IMR-90 (cell line): ENCODE results near the gene ARMC9.
"Not testable (repeated sequence)": the region's sequence is repeated elsewhere in the genome, so short reads cannot be mapped to it uniquely, and the experiment has no call there.

Experiments used
- CEBPB ChIP-seq: IDR thresholded peaks from 2 replicates; pipeline ENCODE4 v1.6.1; 2012; ENCODE audit warnings: low read depth, low read length, improper control_type of control experiment
- MAFK ChIP-seq: IDR thresholded peaks from 2 replicates; pipeline ENCODE4 v1.6.1; 2012; ENCODE audit warnings: low read depth, low read length, improper control_type of control experiment
- POLR2A ChIP-seq: IDR thresholded peaks from 2 replicates; pipeline ENCODE4 v1.6.1; 2012; ENCODE audit warnings: mild to moderate bottlenecking, low read depth, low read length
- RAD21 ChIP-seq: IDR thresholded peaks from 2 replicates; pipeline ENCODE4 v1.6.1; 2012; ENCODE audit warnings: low read length, improper control_type of control experiment
- USF2 ChIP-seq: fragments of 150-350 bp; IDR thresholded peaks from 2 replicates; pipeline ENCODE4 v1.6.1; 2017; ENCODE audit warnings: mild to moderate bottlenecking, antibody characterized with exemption, low read length, low read depth
- TF ChIP-seq, protein P1 (sequence below): conservative IDR thresholded peaks from 2 replicates; pipeline ENCODE4 v1.5.1; 2012; ENCODE audit warnings: mild to moderate bottlenecking, low read depth, low read length, improper control_type of control experiment

GRCh38 chr2:231349374-231349735 is 150.9 kb downstream of the ARMC9 start:
- TF ChIP-seq, protein P1, sequence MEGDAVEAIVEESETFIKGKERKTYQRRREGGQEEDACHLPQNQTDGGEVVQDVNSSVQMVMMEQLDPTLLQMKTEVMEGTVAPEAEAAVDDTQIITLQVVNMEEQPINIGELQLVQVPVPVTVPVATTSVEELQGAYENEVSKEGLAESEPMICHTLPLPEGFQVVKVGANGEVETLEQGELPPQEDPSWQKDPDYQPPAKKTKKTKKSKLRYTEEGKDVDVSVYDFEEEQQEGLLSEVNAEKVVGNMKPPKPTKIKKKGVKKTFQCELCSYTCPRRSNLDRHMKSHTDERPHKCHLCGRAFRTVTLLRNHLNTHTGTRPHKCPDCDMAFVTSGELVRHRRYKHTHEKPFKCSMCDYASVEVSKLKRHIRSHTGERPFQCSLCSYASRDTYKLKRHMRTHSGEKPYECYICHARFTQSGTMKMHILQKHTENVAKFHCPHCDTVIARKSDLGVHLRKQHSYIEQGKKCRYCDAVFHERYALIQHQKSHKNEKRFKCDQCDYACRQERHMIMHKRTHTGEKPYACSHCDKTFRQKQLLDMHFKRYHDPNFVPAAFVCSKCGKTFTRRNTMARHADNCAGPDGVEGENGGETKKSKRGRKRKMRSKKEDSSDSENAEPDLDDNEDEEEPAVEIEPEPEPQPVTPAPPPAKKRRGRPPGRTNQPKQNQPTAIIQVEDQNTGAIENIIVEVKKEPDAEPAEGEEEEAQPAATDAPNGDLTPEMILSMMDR = not testable (repeated sequence)
- not testable (repeated sequence) for TF ChIP-seq CEBPB, MAFK, USF2, RAD21, POLR2A
